Heart left ventricle (tissue), 13 donors: ENCODE data around the gene DDR2.

Experiments
- CTCF ChIP-seq, 12 donors: fragments of 200-600 bp; sonication (generic) in 4 of 12; IDR thresholded peaks; one replicate each; pipeline versions ENCODE4 v1.5.0 to v1.8.0; 2018 to 2022; ENCODE audit warnings: antibody characterized with exemption in 12 of 12, mild to moderate bottlenecking in 5 of 12
- POLR2A ChIP-seq, 2 donors: fragments of 450-650 bp; IDR thresholded peaks; one replicate each; pipeline ENCODE4 v1.6.1; 2017; ENCODE audit warnings: antibody characterized with exemption in 2 of 2, mild to moderate bottlenecking in 2 of 2, moderate library complexity in 2 of 2
- donor health status: ischemic (EF 13 %, LVEDD 7.1; RV severe dilation, severe dysfunction).
- donor health status: DM: no; HTN: yes; CAD: no.
- donor health status: DM: no; HTN: no; CAD: no.
- donor health status: ischemic (EF 25% LVEDD 6.9; RV normal size, moderate dysfunction).
- donor health status: ischemic (EF 25% LVEDD 5.7; RV mildly dilated, moderate dysfunction).
- donor health status: ischemic (EF 35%, LVEDD 5.7; RV mildly dilated, moderate dysfunction).
- donor health status: nonischemic (EF 11% LVEDD 7.7; RV severe dilation, severe dysfunction).
- donor health status: DM: yes; HTN: yes; CAD: no.
- donor health status: PGD.
- donor health status: ischemic (EF 29% LVEDD 5.4; RV normal size, mild dysfunction).
- donor health status: nonischemic (EF 23%, LVEDD 6.1; RV moderate dilation, normal function).

GRCh38 chr1:162724583-162725120 lies 92.4 kb downstream of the DDR2 start:
- TF ChIP-seq POLR2A (IDR thresholded peaks at IDR 0.05): no peak
- no peak for TF ChIP-seq CTCF (IDR thresholded peaks at IDR 0.05)
